UCSD-AML1 (cell line): Measurements from ENCODE around the gene SERPINB12.

Source experiments
- DNase-seq: peaks from one replicate; lab custom pipeline; 2025; ENCODE audit not compliant: unreplicated experiment; lab: John Stamatoyannopoulos, UW

The SERPINB12 gene

GRCh38 chr18:63542069-63542468 lies at the start of gene SERPINB12:
Gene SERPINB12, plus strand, starts transcription at chr18:63542369. Its CDS starts 13,791 bp downstream, at chr18:63556160.
- DNase-seq, result no peak

- no peak for DNase-seq
These were observed 49.3 kb upstream of the SERPINB12 start for GRCh38 chr18:63492851-63493250.

- no peak for DNase-seq
These were observed 46.5 kb upstream of the SERPINB12 start for GRCh38 chr18:63495675-63496074.

GRCh38 chr18:63505566-63506335 lies 36.4 kb upstream of the SERPINB12 start:
- no peak for DNase-seq

- no peak for DNase-seq
These were observed 35.9 kb upstream of the SERPINB12 start for GRCh38 chr18:63506336-63506646.

- no peak for DNase-seq
These were observed 33.6 kb upstream of the SERPINB12 start for GRCh38 chr18:63508596-63508995.

- DNase-seq, result peak; percentile 10
These were observed 30.9 kb upstream of the SERPINB12 start for GRCh38 chr18:63511285-63511684.

GRCh38 chr18:63514326-63514725 lies 27.8 kb upstream of the SERPINB12 start:
- no peak for DNase-seq

GRCh38 chr18:63514888-63515678 lies 27.1 kb upstream of the SERPINB12 start:
- no peak for DNase-seq

GRCh38 chr18:63515801-63516200 lies 26.4 kb upstream of the SERPINB12 start:
- DNase-seq, result no peak

GRCh38 chr18:63518178-63519012 lies 23.8 kb upstream of the SERPINB12 start:
- DNase-seq, result peak; percentile 19

- no peak for DNase-seq
These were observed 22.0 kb upstream of the SERPINB12 start for GRCh38 chr18:63520053-63520685.

GRCh38 chr18:63523660-63524059 lies 18.5 kb upstream of the SERPINB12 start:
- DNase-seq, result no peak

- DNase-seq, result no peak
These were observed 14.9 kb upstream of the SERPINB12 start for GRCh38 chr18:63527251-63527650.

GRCh38 chr18:63528863-63529492 lies 13.2 kb upstream of the SERPINB12 start:
- DNase-seq, result no peak

- DNase-seq, result no peak
These were observed 9.7 kb upstream of the SERPINB12 start for GRCh38 chr18:63532471-63532870.

- DNase-seq, result no peak
These were observed 7.6 kb upstream of the SERPINB12 start for GRCh38 chr18:63534615-63535014.

- no peak for DNase-seq
These were observed 2.2 kb upstream of the SERPINB12 start for GRCh38 chr18:63539904-63540510.

GRCh38 chr18:63544017-63544416 lies 1.8 kb downstream of the SERPINB12 start:
- no peak for DNase-seq

- DNase-seq, result no peak
These were observed 2.8 kb downstream of the SERPINB12 start for GRCh38 chr18:63545000-63545399.
